HepG2 (cell line): ENCODE data around the gene GDF9. TPM values are rescaled to one million over a fixed set of nuclear protein-coding genes. Genes with fewer than 3 reads are reported as not detected.

ENCODE experiments used
- ATAC-seq: fragments of 200-7000 bp; cut with Tn5 transposase; 3 replicates; pipeline ENCODE4 v1.9.1; 2020; ENCODE audit warnings: mild to moderate bottlenecking, moderate library complexity
- BruUV-seq: library from RNA; stranded (reverse); fragments of 400-500 nt; replicated peaks from 2 replicates; lab custom pipeline; 2021; lab: Mats Ljungman, UMichigan
- CTCF ChIA-PET: fragments of 300-600 bp; formaldehyde crosslinking; extraction: SDS; loops from one replicate; lab custom pipeline; 2021; ENCODE audit warnings: low total read pairs, inconsistent platforms, low intra/inter-chr PET ratio; lab: Yijun Ruan, JAX
- POLR2A ChIA-PET: fragments of 350-600 bp; sonication (Branson Sonifier 250); formaldehyde crosslinking; loops from one replicate; lab custom pipeline; 2020; ENCODE audit warnings: antibody characterized with exemption, inconsistent platforms; lab: Yijun Ruan, JAX
- DNase-seq: peaks from one replicate; pipeline ENCODE4 v3.0.0-alpha.2; 2015; ENCODE audit warnings: low spot score
- FAIRE-seq: peaks from 3 replicates; lab custom pipeline; 2011; peaks lifted over from hg19 to GRCh38; lab: Jason Lieb, UNC
- H2AFZ ChIP-seq: one replicate; pipeline ENCODE4 v1.6.1; 2011; ENCODE audit warnings: low read length, inconsistent platforms
- H3K27ac ChIP-seq: fragments of 300-600 bp; 3 replicates; pipeline ENCODE4 v1.8.0; 2011; ENCODE audit warnings: mixed run types, mild to moderate bottlenecking, mixed read lengths, low read length, inconsistent platforms; ENCODE audit not compliant: insufficient read depth; ENCODE audit errors: extremely low read length
- H3K27me3 ChIP-seq, 2 experiments: fragments of 200-600 bp in 1 of 2; 2 replicates in 1 of 2; 3 replicates in 1 of 2; pipeline versions ENCODE4 v1.6.0 to v1.8.0; 2011; ENCODE audit warnings: low read length in 2 of 2, mild to moderate bottlenecking in 2 of 2, moderate library complexity in 2 of 2, inconsistent platforms in 1 of 2; ENCODE audit not compliant: insufficient read depth in 2 of 2, control insufficient read depth in 1 of 2
- H3K36me3 ChIP-seq, 2 experiments: fragments of 200-600 bp in 1 of 2; replicated peaks in 1 of 2; 2 replicates in 1 of 2; 3 replicates in 1 of 2; pipeline versions ENCODE4 v1.5.1 to v1.8.0; 2011; ENCODE audit warnings: low read length in 2 of 2, inconsistent platforms in 1 of 2; ENCODE audit not compliant: insufficient read depth in 2 of 2, control insufficient read depth in 1 of 2
- H3K4me1 ChIP-seq: 2 replicates; pipeline ENCODE4 v1.5.1; 2012; ENCODE audit warnings: low read length, inconsistent platforms; ENCODE audit not compliant: insufficient read depth
- H3K4me2 ChIP-seq: 2 replicates; pipeline ENCODE4 v1.6.0; 2011; ENCODE audit warnings: low read depth, low read length, inconsistent platforms
- H3K4me3 ChIP-seq, 3 experiments: fragments of 200-600 bp in 1 of 3; sonication (generic), shearing (Covaris generic) in 1 of 3; replicated peaks in 1 of 3; 2 replicates each; pipeline ENCODE4 v1.5.1; 2011 to 2016; ENCODE audit warnings: low read length in 3 of 3, inconsistent platforms in 2 of 3, low read depth in 2 of 3, mild to moderate bottlenecking in 2 of 3, control low read depth in 1 of 3, mixed read lengths in 1 of 3; ENCODE audit not compliant: insufficient read depth in 1 of 3
- H3K79me2 ChIP-seq: one replicate; pipeline ENCODE4 v1.6.1; 2011; ENCODE audit warnings: low read length, inconsistent platforms; ENCODE audit not compliant: insufficient read depth
- H3K9ac ChIP-seq: 2 replicates; pipeline ENCODE4 v1.6.0; 2011; ENCODE audit warnings: mild to moderate bottlenecking, low read depth, low read length, inconsistent platforms; ENCODE audit not compliant: insufficient read depth
- H3K9me3 ChIP-seq: 2 replicates; pipeline ENCODE4 v1.5.1; 2012; ENCODE audit warnings: mild to moderate bottlenecking, low read length
- H4K20me1 ChIP-seq: 2 replicates; pipeline ENCODE4 v1.6.0; 2011; ENCODE audit warnings: inconsistent platforms, mild to moderate bottlenecking, low read length, moderate library complexity; ENCODE audit not compliant: insufficient read depth
- ERF ChIP-seq: IDR thresholded peaks from 2 replicates; pipeline ENCODE4 v1.6.1; 2018; ENCODE audit warnings: missing biosample characterization, missing genetic modification reagents
- FOXA3 ChIP-seq: IDR thresholded peaks from 2 replicates; pipeline ENCODE4 v1.6.1; 2016; ENCODE audit warnings: missing genetic modification reagents, missing compliant biosample characterization
- GATAD2A ChIP-seq: IDR thresholded peaks from 2 replicates; pipeline ENCODE4 v1.6.1; 2016
- KDM5B ChIP-seq: sonication (generic); formaldehyde crosslinking; IDR thresholded peaks from 2 replicates; pipeline ENCODE4 v1.4.0; 2020; ENCODE audit warnings: missing genetic modification reagents, mild to moderate bottlenecking, borderline replicate concordance
- SAP130 ChIP-seq: IDR thresholded peaks from 2 replicates; pipeline ENCODE4 v1.6.1; 2016; ENCODE audit warnings: low read depth
- TAF15 ChIP-seq: fragments of 200-400 bp; formaldehyde crosslinking; IDR thresholded peaks from one replicate; pipeline ENCODE4 v1.6.1; 2018; ENCODE audit warnings: mild to moderate bottlenecking, low read depth, low read length; ENCODE audit not compliant: poor library complexity, severe bottlenecking
- ZNF652 ChIP-seq: IDR thresholded peaks from 2 replicates; pipeline ENCODE4 v1.6.1; 2016; ENCODE audit warnings: low read depth, borderline replicate concordance
- WGBS: methylation state at CpG from one replicate; pipeline ENCODE4 v1.1.6; 2017; ENCODE audit warnings: low lambda C conversion rate; 5-methylcytosine and 5-hydroxymethylcytosine counted together
- in situ Hi-C: cut with HindIII; loops from 2 replicates; pipeline ENCODE4 v1.10.0; 2017; ENCODE audit warnings: low pct_unique_long_range_greater_than_20kb; ENCODE audit not compliant: extremely low pct_ligation_motif_present
- intact Hi-C: fragments of 100-400 bp; cut with micrococcal nuclease; formaldehyde crosslinking; loops from one replicate; pipeline ENCODE4 v1.10.0; 2022; ENCODE audit not compliant: unreplicated experiment
- polyA plus RNA-seq, 8 experiments: library from polyadenylated mRNA; depleted of rRNA in 3 of 8; stranded (reverse) in 7 of 8; unstranded in 1 of 8; fragments of >200 nt; fragmentation: Illumina TruSeq in 4 of 8; extraction: Trizol in 4 of 8; gene quantifications; 2 replicates each; pipeline versions ENCODE4 v1.2.1 to v1.2.3, GENCODE V29; 2011 to 2016; ENCODE audit warnings: low read depth in 4 of 8, missing spikeins in 1 of 8, mixed read lengths in 1 of 8; ENCODE audit not compliant: insufficient read depth in 1 of 8
- total RNA-seq, 5 experiments: library from RNA; depleted of rRNA; stranded (reverse); fragments of >200 nt; fragmentation: Illumina TruSeq; extraction: Trizol; gene quantifications; 2 replicates each; pipeline ENCODE4 v1.2.3, GENCODE V29; 2016; ENCODE audit warnings: low read depth in 1 of 5
- TF ChIP-seq, protein P1 (sequence below): sonication (generic); formaldehyde crosslinking; IDR thresholded peaks from 2 replicates; pipeline ENCODE4 v1.8.1; 2023; ENCODE audit warnings: mild to moderate bottlenecking, missing genetic modification reagents

GDF9 gene
- total and polyA plus RNA-seq, 2 of the 13 experiments (the other 11 are each of a cell fraction or from before 2014, with no cell fraction given): 0.33 to 0.38 TPM

GRCh38 chr5:132834057-132834456, 32.2 kb downstream of the GDF9 start:
- ATAC-seq (no peak), DNase-seq (no peak), FAIRE-seq (no peak)
- H3K79me2 ChIP-seq: peaks cover 12% of the 10 kb centered on the region
- ChIA-PET CTCF (no interaction called here), POLR2A (interaction anchor here (0.6 to 1.8 kb wide), 3 partner anchors 32 to 96 kb away, joined by 3 to 9 read pairs (median 5); partner anchors contain the start of genes GDF9 and UQCRQ)
- BruUV-seq: no TSS peak
- intact Hi-C loops: no loop called here
- H3K4me3 ChIP-seq: no peak overlapping the region
- peaks cover 75% of the 10 kb centered on the region for H3K4me1 ChIP-seq
- in situ Hi-C loops: loop anchor here (5.0 kb wide), 1 partner anchor 38 kb away; the partner anchor contains the start of gene LEAP2
- no peaks in the 10 kb centered on the region for H4K20me1 ChIP-seq
- WGBS: 69% methylated on average over 3 of the region's 3 CpGs
- TF ChIP-seq SAP130 (CRISPR knock-in tag) (0 out of 2 replicates have a peak, but pooled peaks have one; percentile 9), ZNF652 (CRISPR knock-in tag) (peak; percentile 91), GATAD2A (peak; percentile 33; the same call in 1 of the 2 replicates), KDM5B (CRISPR knock-in tag) (no peak), FOXA3 (0 out of 2 replicates have a peak, but pooled peaks have one; percentile 20)
- TF ChIP-seq, protein P1, sequence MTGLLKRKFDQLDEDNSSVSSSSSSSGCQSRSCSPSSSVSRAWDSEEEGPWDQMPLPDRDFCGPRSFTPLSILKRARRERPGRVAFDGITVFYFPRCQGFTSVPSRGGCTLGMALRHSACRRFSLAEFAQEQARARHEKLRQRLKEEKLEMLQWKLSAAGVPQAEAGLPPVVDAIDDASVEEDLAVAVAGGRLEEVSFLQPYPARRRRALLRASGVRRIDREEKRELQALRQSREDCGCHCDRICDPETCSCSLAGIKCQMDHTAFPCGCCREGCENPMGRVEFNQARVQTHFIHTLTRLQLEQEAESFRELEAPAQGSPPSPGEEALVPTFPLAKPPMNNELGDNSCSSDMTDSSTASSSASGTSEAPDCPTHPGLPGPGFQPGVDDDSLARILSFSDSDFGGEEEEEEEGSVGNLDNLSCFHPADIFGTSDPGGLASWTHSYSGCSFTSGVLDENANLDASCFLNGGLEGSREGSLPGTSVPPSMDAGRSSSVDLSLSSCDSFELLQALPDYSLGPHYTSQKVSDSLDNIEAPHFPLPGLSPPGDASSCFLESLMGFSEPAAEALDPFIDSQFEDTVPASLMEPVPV (CRISPR knock-in tag): no peak
- no peaks in the 10 kb centered on the region for H3K27me3 ChIP-seq
- H3K36me3 ChIP-seq: no peaks in the 10 kb centered on the region
- H3K9me3 ChIP-seq: no peaks in the 10 kb centered on the region
- no peak overlapping the region for H3K4me2 ChIP-seq
- H3K9ac ChIP-seq: no peak overlapping the region
- no peak overlapping the region for H2AFZ ChIP-seq
- no peak overlapping the region for H3K27ac ChIP-seq

DNA sequence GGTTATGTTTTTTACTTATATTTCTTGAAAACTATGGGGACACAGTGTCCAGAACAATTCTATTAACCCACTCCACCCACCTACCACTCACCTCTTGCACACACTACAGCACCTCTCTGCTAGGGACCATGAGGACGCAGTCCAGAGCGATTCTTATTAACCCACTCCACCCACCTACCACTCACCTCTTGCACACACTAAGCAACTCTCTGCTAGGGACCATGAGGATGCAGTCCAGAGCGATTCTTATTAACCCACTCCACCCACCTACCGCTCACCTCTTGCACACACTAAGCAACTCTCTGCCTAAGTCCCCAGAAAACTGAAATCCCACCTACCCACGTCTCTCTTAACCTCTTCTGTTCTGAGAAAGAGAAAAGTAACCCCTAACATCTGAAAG, 33.7 kb downstream of the GDF9 start:
- Histone ChIP-seq H3K4me1 (peaks cover 75% of the 10 kb centered on the region), H3K4me2 (no peak overlapping the region), H3K36me3 (no peaks in the 10 kb centered on the region), H3K9me3 (no peaks in the 10 kb centered on the region), H2AFZ (no peak overlapping the region), H3K9ac (no peak overlapping the region), H3K27me3 (no peaks in the 10 kb centered on the region), H4K20me1 (no peaks in the 10 kb centered on the region), H3K79me2 (peaks cover 26% of the 10 kb centered on the region), H3K4me3 (no peak overlapping the region)
- in situ Hi-C loops (loop anchor here (5.0 kb wide), 1 partner anchor 40 kb away; the partner anchor contains the start of gene LEAP2), intact Hi-C loops (no loop called here)
- DNase-seq (no peak), ATAC-seq (no peak), FAIRE-seq (no peak)
- POLR2A ChIA-PET: interaction anchor here (0.8 to 6.6 kb wide), 3 partner anchors 35 to 50 kb away, joined by 4 to 91 read pairs (median 22); partner anchors contain the start of genes GDF9 and UQCRQ
- CTCF ChIA-PET: no interaction called here
- TF ChIP-seq ERF (CRISPR knock-in tag) (no peak), TAF15 (no peak)
- TF ChIP-seq, all 625 proteins: peak for 0
- no TSS peak for BruUV-seq
- no peak overlapping the region for H3K27ac ChIP-seq
- WGBS: 90% methylated on average over 5 of the region's 5 CpGs
